NCI-H2171 (cell line): ENCODE results near the gene PGK1.
"Not testable (repeated sequence)": the region's sequence is repeated elsewhere in the genome, so short reads cannot be mapped to it uniquely, and the experiment has no call there.

Experiments used
- DNase-seq: peaks from one replicate; lab custom pipeline; 2025; lab: John Stamatoyannopoulos, UW

The PGK1 gene

DNA sequence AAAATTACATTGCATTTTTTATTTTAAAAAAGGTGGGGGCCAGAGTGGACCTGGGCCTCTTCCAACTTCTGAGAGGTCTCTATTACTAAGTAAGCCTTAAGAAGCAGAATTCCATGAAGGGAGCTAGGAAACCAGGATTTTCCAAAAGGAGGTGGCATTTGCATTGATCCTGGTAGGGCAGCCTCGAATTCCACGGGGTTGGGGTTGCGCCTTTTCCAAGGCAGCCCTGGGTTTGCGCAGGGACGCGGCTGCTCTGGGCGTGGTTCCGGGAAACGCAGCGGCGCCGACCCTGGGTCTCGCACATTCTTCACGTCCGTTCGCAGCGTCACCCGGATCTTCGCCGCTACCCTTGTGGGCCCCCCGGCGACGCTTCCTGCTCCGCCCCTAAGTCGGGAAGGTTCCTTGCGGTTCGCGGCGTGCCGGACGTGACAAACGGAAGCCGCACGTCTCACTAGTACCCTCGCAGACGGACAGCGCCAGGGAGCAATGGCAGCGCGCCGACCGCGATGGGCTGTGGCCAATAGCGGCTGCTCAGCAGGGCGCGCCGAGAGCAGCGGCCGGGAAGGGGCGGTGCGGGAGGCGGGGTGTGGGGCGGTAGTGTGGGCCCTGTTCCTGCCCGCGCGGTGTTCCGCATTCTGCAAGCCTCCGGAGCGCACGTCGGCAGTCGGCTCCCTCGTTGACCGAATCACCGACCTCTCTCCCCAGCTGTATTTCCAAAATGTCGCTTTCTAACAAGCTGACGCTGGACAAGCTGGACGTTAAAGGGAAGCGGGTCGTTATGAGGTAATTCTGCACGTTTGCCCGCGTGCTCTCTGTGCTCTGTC, at the start of gene PGK1:
TSS of gene PGK1 (plus strand) at position 626 of the 824 bp plus-strand sequence. CDS start at position 719, 93 bp downstream.
- DNase-seq: peak; percentile 78

GRCh38 chrX:78063687-78064086, 40.4 kb upstream of the PGK1 start:
- DNase-seq: no peak

GRCh38 chrX:78064152-78064551, 39.9 kb upstream of the PGK1 start:
- no peak for DNase-seq

GRCh38 chrX:78064698-78065601, 39.1 kb upstream of the PGK1 start:
- DNase-seq: not testable (repeated sequence)

GRCh38 chrX:78066110-78066509, 37.9 kb upstream of the PGK1 start:
- DNase-seq: no peak

GRCh38 chrX:78071331-78071730, 32.7 kb upstream of the PGK1 start:
- DNase-seq: no peak

DNA sequence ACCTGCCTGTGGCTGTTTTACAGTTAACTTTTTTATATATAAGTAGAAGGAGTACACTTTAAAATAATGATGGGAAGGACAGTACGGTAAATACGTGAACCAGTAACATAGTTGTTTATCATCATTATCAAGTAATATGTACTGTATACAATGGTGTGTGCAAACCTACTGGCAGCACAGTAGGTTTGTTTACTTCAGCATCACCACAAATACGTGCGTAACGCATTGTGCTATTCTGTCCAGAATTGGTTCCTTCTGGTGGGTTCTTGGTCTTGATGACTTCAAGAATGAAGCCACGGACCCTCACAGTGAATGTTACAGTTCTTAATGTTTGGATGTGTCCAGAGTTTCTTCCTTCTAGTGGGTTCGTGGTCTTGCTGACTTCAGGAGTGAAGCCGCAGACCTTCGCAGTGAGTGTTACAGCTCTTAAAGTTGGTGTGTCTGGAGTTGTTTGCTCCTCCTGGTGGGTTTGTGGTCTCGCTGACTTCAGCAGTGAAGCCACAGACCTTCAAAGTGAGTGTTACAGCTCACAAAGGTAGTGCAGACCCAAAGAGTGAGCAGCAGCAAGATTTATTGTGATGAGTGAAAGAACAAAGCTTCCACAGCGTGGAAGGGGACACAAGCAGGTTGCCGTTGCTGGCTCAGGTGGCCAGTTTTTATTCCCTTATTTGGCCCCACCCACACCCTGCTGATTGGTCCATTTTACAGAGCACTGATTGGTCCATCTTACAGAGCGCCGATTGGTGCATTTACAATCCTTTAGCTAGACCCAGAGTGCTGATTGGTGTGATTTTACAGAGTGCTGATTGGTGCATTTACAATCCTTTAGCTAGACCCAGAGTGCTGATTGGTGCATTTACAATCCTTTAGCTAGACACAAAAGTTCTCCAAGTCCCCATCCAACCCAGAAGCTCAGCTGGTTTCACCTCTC, 30.6 kb upstream of the PGK1 start:
- not testable (repeated sequence) for DNase-seq

DNA sequence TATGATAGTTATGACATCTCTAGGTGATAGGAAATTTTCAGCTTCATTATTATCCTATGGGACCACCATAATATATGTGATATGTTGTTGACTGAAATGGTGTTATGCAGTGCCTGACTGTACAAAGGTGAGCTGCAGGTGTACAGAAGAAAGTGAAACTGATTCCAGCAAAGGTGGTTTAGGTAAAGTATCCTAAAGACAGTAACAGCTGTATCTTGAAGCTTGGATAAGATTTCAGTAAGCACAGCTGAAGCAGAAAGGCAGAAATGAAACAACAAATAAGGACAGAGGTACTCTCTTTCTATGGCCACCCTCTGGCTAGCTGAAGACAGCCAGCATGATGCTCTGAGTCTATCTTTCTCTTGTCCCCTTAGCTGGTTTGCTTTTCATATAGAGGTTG, 30.0 kb upstream of the PGK1 start:
- DNase-seq: no peak

GRCh38 chrX:78075787-78076389, 28.2 kb upstream of the PGK1 start:
- no peak for DNase-seq

- DNase-seq: not testable (repeated sequence)
Observed at GRCh38 chrX:78081413-78081812, 22.6 kb upstream of the PGK1 start.

GRCh38 chrX:78092296-78092695, 11.8 kb upstream of the PGK1 start:
- DNase-seq: no peak

DNA sequence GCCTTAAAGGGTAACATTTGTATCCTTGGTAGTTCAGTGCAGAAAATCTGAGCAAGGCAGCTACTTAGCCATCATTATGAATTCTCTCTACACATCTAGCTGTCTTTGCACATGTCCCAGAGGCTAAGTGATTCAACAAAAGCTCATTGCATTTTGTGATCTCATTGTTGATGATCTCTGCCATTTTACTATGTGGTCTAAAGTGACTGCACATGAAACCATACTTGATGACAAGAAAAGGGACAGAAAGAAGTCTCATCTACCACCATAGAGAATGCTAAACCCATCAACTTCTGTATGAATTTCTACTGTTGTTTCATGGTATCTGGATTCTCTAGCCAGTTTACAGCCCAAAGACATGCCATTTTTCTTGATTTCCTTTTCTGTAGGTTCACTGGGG, 5.9 kb upstream of the PGK1 start:
- no peak for DNase-seq

DNA sequence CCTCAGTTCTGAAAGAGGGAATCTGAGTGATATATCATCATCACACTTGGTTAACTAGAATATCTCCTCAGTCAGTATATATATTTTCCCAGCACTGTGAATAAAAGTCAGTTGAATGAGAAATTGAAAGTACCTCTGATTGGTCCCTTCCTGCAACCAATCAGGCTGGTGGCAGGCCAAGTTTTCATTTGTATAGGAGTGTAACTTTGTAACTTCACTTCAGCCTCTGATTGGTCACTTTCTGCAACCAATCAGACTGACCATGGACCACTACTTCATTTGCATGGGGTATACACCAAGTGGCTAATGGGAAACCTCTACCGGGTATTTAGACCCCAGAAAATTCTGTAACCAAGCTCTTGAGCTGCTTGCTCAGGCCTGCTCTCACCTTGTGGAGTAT, 2.0 kb upstream of the PGK1 start:
- no peak for DNase-seq

- no peak for DNase-seq
Observed at GRCh38 chrX:78103001-78103622, 936 bp upstream of the PGK1 start.

- peak; percentile 4 for DNase-seq
Observed at GRCh38 chrX:78104447-78105176, 564 bp downstream of the PGK1 start.

GRCh38 chrX:78105944-78106650, 2.0 kb downstream of the PGK1 start:
- no peak for DNase-seq

- DNase-seq: no peak
Observed at GRCh38 chrX:78106651-78106986, 2.6 kb downstream of the PGK1 start.

- DNase-seq: no peak
Observed at GRCh38 chrX:78109458-78109857, 5.4 kb downstream of the PGK1 start.

GRCh38 chrX:78111140-78111931, 7.3 kb downstream of the PGK1 start:
- DNase-seq: no peak
